ENCODE data around the gene NELFCD.
"Not testable (repeated sequence)": the region's sequence is repeated elsewhere in the genome, so short reads cannot be mapped to it uniquely, and the experiment has no call there.

NELFCD gene

DNA sequence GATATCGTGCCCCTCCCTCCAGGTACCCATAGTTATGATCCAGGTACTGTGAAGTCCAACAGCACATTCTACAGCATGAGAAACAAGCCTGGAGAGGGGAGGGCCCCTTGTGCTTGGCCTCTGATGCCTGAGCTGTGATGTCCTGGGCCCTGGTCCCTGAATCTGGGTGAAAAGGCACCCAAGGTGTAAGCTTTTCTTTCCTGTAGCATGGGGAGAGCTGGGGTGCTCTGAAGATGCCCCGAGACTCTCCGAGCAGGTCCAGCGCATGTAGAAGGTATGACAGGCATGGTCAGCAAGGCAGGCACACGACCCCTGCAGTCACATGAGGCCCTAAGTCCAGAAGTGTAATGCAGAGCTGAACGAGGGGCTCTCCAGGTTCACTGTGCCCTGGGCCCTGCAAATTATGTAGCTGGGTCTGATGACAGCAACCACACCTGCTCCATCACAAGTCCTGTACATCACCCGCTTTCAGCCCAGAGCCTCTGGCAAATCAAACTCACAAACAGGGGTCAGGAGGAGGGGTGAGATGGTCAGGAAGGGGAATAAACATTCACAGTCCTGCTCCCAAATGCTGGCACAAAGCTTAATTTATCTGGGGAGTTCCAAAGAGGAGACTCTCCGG, 27.8 kb downstream of the NELFCD start:
- TF ChIP-seq, protein P1, sequence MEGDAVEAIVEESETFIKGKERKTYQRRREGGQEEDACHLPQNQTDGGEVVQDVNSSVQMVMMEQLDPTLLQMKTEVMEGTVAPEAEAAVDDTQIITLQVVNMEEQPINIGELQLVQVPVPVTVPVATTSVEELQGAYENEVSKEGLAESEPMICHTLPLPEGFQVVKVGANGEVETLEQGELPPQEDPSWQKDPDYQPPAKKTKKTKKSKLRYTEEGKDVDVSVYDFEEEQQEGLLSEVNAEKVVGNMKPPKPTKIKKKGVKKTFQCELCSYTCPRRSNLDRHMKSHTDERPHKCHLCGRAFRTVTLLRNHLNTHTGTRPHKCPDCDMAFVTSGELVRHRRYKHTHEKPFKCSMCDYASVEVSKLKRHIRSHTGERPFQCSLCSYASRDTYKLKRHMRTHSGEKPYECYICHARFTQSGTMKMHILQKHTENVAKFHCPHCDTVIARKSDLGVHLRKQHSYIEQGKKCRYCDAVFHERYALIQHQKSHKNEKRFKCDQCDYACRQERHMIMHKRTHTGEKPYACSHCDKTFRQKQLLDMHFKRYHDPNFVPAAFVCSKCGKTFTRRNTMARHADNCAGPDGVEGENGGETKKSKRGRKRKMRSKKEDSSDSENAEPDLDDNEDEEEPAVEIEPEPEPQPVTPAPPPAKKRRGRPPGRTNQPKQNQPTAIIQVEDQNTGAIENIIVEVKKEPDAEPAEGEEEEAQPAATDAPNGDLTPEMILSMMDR (IDR thresholded peaks at IDR 0.05; ENCODE audit: insufficient read depth, low read depth, low read length, missing control alignments): no peak
- no peak for DNase-seq (ENCODE audit: low read depth)
- H3K4me3 ChIP-seq (ENCODE audit: low read length): no peak overlapping the region

DNA sequence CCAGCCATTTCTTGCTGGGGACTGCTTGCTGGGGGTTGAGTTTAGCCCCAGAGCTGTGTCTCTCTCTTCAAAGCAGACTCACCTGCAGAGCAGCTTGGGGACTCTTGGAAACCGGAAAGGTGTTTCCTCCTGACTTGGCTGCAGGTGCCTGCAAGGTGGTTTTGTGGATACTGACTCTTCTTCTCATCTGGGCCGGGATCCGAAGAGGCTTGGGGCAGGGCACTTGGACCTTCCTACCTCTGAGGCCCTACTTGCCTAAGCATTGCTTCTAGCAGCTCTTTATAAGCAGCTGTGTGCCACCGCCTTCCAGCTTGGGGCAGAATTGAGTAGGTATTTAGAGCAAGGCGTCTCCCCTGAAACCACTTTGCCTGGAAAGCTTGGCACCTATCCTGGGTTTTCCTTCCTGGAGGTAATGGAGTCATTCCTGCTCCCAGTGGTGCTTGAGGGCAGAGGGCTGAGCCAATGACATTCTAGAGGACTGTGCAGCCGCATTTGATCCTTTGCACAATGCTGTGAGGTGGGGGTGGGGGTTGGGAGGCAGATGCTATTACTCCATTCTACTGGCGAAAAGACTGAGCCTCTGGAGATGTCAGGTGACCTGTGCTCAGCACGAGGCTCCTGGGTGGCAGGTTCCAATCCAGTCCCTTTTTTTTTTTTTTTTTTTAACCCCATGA, 29.4 kb downstream of the NELFCD start:
- no peak overlapping the region for H3K4me3 ChIP-seq (ENCODE audit: low read length)

DNA sequence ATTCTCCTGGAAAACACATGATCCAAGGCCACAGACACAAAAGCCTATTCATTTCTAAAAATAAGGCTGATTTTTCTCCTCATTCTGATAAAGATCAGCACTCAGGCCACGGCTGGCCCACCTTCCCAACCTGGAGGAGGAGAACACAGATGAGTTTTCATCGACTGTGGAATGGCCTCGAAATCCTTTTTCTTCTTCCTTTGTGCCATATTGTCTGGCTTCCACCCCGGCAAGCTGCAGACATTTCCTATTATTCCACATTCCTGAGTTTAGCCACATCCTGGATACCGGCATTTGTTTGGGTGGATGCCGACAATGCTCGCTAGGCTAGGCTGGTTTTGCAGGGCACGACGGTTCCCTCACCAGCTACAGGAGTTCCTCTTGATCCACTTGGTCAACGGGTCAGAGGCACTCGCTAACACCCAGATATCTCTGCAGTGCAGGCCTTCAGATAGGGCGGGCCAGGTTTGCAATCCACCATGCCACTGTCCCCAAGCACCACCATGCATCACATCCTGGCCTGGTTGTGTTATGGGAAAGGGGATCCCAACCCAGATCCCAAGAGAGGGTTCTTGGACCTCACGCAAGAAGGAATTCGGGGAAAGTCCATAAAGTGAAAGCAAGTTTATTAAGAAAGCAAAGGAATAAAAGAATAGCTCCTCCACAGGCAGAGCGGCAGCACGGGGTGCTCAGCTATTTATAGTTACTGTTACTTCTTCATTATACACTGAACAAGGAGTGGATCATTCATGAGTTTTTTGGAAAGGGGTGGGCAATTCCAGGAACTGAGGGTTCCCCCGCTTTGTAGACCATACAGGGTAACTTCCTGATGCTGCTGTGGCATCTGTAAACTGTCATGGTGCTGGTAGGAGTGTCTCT, 30.2 kb downstream of the NELFCD start:
- peak; percentile 78 for DNase-seq (ENCODE audit: low read depth)
- H3K4me3 ChIP-seq (ENCODE audit: low read length): no peak overlapping the region
- TF ChIP-seq, protein P1 (IDR thresholded peaks at IDR 0.05; ENCODE audit: insufficient read depth, low read depth, low read length, missing control alignments): peak; percentile 5

More for the DNA sequence above, 29.4 kb downstream of the NELFCD start:
- TF ChIP-seq, protein P1 (IDR thresholded peaks at IDR 0.05; ENCODE audit: insufficient read depth, low read depth, low read length, missing control alignments): peak; percentile 3
- DNase-seq (ENCODE audit: low read depth): peak; percentile 59

DNA sequence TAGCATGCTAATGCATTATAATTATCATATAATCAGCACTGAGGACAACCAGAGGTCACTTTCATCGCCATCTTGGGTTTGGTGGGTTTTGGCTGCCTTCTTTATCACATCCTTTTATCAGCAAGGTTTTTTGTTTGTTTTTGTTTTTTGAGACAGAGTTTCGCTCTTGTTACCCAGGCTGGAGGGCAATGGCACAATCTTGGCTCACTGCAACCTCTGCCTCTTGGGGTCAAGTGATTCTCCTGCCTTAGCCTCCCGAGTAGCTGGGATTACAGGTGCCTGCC, 30.8 kb downstream of the NELFCD start:
- not testable (repeated sequence) for DNase-seq (ENCODE audit: low read depth); H3K4me3 ChIP-seq (ENCODE audit: low read length)

DNA sequence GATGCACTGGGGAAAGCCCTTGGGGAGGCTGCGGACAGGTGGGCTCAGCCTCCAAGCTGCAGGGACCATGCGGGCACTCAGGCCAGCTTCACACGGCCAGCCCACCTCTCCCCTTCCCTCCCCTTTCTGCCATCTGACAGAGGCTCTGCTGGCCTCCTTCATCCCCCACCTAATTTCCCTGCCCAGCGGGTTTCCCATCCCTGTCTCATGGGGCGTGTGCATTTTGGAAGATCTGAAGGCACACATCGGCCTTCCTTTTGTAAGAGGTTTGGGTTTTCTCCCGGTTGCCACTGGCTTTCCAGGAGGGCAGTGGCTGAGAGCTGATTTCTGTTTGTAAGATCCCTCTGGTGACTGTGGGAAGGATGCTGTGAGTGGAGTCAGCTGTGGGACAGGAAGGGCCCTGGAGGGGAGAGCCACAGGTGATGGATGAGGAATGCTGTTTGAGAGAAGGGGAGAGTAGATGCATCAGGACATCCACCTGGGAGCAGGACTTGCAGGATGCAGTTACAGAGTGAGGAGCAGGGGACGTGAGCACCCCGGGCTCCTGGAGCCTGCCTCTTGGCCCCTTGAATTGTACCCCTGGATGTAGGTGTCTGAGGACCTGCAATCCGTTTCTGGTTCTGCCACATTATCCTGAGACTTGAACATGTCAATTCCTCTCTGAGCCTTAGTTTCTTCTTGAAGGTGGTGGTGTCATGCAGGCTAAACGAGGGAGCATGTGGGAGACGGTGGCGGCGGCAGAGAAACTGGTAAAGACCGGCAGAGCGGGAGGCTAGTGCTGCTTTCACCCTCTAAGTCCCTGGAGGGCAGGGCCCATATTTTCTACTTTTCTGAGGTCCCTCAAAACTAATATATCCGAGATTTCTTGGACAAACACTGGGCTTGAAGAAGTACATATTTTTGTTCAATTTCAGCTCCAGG, 32.2 kb downstream of the NELFCD start:
- no peak overlapping the region for H3K4me3 ChIP-seq (ENCODE audit: low read length)
- DNase-seq (ENCODE audit: low read depth): no peak
- TF ChIP-seq, protein P1 (IDR thresholded peaks at IDR 0.05; ENCODE audit: insufficient read depth, low read depth, low read length, missing control alignments): no peak

DNA sequence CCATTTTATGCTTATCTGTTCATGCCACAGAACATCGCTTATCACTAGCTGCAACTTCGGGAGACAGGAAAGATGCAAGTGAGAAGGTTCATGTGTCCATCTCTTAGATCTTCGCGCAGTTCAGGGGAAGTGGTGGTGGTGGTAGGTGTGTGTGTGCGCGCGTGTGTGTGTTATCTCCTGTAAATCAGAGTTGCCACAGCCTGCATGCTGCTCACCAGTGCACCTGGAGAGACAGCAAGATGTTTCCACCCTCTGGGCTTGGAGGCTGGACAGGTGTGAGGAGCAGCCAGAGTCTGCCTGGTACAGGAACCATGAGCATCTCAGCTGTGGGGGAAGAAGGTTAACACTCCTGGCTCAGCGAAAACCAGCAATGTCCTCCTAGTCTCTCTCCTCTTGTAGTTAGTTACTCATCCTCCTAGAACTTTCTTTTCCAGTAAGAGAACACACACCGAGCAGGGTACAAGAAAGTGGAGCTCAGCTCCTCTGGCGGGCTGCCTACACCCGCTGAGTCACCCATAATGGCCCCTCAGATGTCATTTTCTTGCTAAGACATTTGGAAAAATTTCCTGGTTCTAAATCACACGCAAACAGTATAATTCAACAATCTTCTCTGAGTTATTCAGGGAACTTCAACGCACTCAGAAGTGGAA, 33.0 kb downstream of the NELFCD start:
- TF ChIP-seq, protein P1 (IDR thresholded peaks at IDR 0.05; ENCODE audit: insufficient read depth, low read depth, low read length, missing control alignments): no peak
- H3K4me3 ChIP-seq (ENCODE audit: low read length): no peak overlapping the region
- DNase-seq (ENCODE audit: low read depth): no peak

All from epithelial cell of esophagus (primary cell).